GM21717 (cell line): ENCODE data around the gene NANP.
"Not testable (repeated sequence)": the region's sequence is repeated elsewhere in the genome, so short reads cannot be mapped to it uniquely, and the experiment has no call there.

Experiments
- ATAC-seq: cut with Tn5 transposase; IDR thresholded peaks from one replicate; pipeline ENCODE4 v1.9.1; 2021; ENCODE audit warnings: mild to moderate bottlenecking, moderate library complexity; ENCODE audit not compliant: unreplicated experiment

Gene NANP

DNA sequence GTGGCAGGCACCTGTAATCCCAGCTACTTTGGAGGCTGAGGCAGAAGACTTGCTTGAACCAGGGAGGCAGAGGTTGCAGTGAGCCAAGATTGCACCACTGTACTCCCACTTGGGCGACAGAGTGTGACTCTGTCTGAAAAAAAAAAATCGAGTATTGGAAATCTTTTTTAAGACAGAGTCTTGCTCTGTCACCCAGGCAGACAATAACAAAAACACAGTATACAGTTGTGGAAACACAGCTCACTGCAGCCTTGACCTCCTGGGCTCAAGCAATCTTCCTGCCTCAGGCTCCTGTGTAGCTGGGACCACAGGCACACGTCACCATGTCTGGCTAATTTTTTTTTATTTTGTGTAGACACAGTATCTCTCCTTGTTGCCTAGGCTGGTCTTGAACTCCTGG is 15.0 kb downstream of the NANP start:
- no peak for ATAC-seq

DNA sequence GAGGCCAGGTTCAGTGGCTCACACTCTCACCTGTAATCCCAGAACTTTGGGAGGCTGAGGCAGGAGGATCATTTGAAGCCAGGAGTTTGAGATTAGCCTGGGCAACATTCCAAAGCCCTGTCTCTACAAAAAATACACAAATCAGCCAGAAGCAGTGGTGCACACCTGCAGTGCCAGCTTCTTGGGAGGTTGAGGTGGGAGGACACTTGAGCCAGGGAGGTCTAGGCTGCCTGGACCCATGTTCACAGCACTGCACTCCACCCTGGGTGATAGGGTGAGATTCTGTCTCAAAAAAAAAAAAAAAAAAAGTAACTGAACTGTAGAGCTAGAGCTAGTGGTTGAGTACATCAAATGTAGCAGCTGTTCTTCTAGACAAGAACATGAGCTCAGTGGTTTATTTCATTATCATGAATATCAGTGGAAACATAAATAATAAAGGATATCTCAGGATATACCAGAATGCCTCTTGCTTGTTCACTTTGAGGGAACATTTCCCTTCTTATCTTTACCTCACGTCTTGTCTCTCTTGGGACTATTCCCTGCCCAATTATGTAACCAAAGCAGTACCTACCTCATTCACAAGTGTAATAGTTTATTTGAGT is 17.6 kb downstream of the NANP start:
- ATAC-seq, result no peak

DNA sequence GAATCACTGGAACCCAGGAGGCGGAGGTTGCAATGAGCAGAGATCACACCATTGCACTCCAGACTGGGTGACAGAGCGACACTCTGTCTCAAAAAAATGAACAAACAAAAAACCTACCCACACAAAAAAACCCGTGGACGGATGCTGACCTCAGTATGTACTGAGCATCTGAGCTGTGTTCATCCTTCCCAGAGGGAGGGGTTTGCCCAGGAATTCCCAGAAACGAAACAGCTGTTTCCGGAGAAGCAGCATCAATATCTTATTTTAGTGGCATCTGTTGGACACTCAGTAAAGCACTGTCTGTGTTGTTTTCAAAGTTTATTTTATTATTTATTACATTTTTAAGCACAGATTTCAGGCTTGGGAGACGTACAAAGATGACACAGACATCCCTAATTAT is 18.7 kb downstream of the NANP start:
- ATAC-seq, result no peak

DNA sequence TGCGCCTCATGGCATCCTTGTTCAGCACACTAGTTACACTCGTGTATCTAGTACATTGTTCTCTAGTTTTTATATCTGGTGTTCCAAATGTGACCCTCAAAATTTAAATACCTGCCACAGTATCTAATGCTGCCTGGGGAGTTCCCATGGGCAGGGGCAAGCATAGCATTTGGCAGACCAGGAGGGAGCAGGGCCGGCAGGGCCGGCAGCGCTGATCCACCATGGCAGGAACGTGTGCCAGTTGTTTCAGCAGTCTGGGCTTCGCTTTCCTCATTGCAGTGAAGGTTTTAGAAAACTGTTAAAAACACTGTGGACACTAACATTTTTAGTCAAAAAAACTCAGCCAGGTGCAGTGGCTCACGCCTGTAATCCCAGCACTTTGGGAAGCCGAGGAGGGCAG is 19.2 kb downstream of the NANP start:
- ATAC-seq, result no peak

DNA sequence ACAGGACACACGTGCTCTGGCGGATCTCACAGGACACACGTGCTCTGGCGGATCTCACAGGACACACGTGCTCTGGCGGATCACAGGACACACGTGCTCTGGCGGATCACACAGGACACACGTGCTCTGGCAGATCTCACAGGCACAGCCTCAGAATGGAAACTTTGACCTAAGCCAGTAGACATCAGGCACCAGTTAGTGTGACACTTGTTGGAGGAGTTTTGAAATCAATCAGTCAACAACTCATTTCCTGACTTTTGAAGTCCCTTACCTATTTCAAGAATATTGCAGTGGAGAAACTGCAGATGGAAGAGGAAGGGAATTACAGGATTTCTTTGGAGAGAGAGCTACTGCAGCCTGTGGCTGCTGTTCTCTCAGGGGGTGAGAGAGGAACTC is 20.9 kb downstream of the NANP start:
- not testable (repeated sequence) for ATAC-seq

DNA sequence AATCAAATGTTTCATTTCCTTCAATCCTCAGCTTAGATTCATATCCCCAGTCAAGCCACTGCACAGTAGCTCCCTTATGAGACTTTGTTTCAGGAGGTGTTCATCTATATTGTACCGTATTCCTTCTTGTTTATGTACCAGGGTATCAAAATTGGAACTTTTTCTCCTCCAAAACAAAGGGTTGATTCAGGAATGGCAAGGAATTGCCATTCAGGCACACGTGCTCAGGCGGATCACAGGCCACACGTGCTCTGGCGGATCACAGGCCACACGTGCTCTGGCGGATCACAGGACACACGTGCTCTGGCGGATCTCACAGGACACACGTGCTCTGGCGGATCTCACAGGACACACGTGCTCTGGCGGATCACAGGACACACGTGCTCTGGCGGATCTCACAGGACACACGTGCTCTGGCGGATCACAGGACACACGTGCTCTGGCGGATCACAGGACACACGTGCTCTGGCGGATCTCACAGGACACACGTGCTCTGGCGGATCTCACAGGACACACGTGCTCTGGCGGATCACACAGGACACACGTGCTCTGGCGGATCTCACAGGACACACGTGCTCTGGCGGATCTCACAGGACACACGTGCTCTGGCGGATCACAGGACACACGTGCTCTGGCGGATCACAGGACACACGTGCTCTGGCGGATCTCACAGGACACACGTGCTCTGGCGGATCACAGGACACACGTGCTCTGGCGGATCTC is 21.5 kb downstream of the NANP start:
- not testable (repeated sequence) for ATAC-seq

DNA sequence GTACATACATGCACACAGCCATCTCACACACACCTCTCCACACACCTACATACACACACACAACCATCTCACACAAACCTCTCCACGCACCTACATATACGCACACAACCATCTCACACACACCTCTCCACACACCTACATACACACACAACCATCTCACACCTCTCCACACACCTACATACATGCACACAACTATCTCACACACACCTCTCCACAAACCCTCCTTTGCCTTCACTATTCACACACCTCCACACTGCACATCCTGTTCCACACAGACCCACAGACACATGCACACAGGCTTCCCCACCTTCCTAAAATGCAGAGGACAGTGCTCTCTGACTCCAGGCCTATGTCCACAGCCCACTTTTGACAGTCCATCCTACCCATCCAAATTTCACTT is 22.2 kb downstream of the NANP start:
- no peak for ATAC-seq

DNA sequence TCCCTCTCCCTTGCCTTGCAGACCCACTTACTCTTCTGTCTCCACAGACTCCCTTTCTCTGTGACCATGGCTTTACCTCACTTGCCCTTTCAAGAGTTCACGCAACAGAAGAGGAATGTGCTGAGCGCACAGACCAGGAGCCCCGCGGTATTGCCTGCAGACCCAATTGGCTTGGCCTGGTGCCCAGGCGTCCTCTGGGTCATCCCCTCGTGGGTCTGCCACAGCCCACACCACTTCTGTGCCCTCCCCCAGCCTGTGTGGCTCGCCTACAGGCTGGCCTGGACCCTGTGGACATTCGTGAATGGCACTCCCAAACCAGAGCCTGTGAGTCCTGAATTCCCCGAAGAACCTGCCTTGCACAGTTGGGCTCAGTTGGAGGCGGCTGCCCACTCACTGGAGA is 23.2 kb downstream of the NANP start:
- ATAC-seq, result no peak

DNA sequence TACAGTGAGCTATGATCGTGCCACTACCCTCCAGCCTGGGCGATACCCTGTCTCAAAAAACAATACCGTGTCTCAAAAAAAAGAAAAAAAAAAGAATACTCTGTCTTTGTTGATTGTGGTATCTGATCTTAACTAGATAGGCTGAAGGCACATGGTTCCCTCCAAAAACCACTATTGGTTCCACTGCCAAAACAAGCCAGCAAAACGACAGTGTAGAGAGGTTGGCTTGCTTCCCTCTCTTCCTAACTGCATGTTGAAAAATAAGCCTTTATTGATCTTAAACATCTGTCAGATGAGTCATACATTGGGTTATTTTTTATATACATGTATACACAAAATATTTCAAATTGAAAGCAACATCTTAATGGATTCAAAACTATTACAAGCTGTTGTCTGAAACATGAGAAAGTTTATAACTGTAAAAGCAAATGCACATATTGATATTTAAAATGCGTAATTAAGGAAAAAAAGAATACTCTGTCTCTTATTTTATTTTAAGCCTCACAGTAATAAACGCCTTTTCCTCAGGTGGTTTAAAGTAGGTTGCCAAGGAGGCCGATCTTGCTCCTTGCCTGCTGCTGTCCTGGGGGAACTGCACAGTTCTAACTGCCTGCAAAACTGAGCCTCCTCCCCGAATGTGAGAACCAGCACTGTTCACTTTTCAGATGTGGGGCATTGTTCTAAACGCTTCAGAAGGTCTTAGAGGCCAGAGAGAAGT is 31.5 kb downstream of the NANP start:
- ATAC-seq, result no peak

DNA sequence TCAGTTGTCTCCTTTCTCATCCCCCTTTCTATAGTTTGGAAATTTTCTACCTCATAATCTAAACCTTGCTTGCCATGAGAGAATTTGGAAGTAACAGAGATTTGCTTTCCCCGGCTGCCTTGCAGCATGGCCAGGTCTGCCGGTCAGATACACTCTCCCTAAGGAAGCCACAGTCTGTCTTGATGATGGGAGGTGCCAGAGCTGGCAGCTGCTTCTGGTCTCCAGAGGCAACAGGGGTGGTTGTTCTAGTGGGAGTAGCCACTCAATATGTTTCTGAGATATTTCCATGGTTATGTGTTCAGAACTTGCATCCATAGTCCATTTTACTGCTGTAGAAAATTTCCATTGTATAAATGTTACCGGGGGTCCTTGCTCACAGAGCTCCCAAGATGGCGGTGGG is 33.0 kb downstream of the NANP start:
- not testable (repeated sequence) for ATAC-seq

DNA sequence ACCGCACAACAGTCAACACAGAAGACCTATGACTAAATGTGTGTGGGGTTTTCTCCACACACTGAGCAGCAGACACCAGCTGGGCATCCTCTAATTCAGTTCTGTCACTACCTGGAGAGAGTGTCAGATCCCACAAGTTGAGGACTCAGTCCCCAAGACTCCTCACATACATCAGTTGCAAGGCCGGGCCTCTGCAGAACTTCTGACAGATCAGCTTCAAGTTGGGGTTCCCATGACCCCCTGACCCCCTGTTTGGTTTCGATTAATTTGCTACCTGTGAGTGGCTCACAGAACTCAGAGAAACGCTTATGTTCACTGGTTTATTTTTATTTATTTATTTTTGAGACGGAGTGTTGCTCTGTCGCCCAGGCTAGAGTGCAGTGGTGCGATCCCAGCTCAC is 35.3 kb downstream of the NANP start:
- no peak for ATAC-seq

DNA sequence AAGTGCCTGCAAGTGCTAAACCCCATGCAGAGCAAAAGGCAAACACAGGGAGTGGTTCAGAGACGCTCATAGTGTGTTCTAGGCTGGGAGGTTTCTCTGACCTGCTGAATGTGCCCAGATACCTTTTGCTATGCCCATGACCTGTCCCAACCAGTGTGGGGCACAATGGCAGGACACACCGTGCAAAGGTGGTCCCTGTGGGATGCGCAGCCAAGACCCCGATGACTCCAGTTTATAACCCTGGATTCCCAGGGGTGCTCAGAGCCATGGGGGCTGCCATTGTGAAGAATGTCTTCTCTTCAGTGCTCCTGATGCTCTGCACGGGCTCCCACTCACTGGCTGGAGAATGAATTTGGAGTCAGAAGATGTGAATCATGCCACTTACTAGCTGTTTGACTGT is 36.3 kb downstream of the NANP start:
- ATAC-seq, result no peak

DNA sequence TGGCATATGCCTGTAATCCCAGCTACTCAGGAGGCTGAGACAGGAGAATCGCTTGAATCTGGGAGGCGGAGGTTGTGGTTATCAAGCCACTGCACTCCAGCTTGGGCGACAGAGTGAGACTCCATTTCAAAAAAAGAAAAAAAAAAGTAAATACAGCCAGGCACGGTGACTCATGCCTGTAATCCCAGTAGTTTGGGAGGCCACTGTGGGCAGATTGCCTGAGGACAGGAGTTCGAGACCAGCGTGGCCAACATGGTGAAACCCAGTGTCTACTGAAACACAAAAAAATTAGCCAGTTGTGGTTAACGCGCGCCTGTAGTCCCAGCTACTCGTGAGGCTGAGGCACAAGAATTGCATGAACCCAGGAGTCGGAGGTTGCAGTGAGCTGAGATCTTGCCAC is 36.9 kb downstream of the NANP start:
- no peak for ATAC-seq

DNA sequence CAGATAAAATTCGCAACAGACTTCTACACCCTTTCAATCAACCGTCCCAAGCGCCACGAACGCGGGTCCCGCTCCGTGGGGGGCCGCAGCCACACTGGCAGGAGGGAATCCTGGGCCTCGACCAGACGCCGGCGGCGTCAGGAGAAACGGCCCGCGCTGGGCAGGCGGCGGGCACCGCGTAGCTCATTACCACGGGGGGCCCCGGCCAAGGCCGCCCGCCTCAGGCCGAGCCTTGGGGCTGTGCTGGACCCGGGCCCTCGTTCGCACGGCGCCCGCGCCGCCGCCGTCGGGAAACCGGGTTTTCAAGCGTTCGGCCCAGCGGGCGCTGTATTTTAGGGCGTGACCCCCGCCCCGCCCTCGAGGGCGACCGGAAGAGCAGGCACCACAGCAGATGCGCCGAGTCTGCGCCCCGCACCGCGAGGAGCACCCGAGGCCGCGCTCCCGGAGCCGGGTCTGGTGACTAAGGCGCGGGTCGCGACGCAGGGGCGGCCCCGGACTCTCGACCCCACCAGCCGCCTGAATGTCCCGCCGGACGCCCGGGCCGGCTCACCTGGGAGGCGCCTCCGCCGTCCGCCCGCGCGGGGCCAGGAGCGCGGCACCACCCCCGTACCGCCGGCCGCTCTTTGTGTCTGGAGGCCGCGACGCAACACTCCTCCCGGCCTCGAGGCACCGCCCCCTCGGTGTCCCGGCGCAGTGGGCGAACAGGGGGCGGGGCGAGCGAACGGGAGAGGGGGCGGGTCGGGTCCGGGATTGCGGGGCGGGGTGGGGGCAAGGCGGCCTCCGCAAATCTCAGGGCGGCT is 38.7 kb downstream of the NANP start, which contains the start of gene NINL:
TSS of gene NINL (minus strand) at position 627 of the 800 bp plus-strand sequence. CDS start 58,944 bp downstream, outside the sequence.
- ATAC-seq, result no peak

DNA sequence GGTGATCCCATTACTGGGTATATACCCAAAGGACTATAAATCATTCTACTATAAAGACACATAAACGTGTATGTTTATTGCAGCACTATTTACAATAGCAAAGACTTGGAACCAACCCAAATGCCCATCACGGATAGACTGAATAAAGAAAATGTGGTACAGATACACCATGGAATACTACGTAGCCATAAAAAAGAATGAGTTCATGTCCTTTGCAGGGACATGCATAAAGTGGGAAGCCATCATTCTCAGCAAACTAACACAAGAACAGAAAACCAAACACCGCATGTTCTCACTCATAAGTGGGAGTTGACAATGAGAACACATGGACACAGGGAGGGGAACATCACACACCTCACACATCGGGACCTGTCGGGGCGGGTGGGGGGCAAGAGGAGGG is 40.2 kb downstream of the NANP start:
- ATAC-seq, result not testable (repeated sequence)

DNA sequence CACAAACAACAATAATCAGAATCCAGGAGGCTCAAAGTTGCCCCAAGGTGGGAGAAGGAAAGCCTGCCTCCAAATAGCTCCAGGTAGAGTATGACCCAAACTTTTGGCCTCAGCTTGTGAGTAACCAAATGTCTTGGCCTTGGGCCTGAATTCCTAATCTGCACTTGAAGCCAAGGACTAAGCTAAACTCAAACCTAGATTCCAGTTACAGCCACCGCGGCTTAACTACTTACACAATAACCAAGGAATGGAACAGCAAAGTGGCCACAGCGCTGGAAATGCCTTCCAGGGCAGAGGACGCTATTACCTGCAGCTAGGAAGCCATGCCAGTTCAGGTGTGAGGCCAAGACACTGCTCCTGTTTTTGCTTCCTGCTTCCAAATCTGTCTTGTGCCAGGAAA is 43.1 kb downstream of the NANP start:
- no peak for ATAC-seq

DNA sequence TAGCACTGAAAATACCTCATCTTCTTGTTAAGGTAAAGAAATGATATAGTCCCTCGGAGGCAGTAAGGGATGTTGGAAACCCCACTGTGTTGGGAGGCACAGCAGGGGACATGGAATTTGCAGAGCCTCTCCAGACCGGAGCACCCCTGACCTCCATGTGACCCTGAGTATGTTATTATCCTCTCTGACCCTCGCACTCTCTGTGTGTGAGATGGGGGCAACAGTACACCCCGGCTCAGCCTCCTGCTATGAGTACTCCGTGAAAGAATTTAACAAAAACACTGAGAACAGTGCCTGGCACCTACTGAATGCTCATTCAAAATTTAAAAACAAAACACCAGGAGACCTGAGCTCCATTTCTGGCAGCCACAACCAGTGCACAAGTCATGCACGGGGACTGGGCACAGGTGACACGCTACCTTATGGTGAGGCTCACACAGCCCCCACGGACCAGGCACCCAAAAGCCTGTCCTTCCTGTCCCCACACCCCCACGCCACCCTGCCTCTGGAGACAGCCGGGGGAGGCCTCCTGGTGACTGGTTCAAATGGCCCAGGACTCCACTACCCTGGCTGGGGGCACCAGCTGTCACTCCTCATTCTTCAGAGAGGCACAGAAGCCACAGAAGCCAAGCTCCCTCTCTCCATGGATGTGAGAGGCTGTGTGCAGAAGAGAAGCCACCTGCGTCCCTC is 44.6 kb downstream of the NANP start:
- no peak for ATAC-seq

DNA sequence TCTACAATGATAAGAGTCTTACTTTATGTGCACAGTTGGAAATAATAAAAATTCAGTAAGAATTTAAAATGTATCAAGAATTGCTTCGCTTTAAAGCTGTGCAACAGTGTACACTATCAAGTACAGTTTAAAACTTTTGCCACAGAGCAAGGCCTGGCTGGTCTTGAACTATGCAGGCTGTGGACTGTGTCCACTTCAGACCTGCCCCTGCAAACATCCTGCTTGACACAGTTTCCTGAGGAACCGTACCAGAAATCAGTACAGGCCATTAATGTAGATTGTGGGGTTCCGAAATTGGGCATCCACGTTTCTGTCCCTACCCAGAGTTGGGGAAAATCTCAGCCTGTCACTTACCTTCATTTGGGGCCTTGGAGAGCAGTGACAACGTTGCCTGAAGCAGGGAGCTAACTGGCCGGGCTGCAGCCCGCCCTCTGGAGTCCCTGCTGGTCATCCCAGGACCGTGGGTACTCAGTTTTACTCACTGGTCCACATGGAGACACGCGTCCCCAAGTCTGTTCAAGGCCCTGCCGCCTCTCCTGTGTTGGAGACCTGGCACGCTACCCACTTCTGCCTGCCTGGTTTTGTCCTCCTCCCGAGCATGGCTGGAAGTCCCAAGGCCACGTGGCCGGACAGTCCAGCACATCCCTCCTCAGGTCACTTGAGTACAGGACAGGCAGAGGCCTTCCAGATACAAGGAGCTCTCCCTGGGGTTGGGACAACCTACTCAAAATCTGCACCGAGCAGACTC is 46.9 kb downstream of the NANP start:
- ATAC-seq, result no peak

DNA sequence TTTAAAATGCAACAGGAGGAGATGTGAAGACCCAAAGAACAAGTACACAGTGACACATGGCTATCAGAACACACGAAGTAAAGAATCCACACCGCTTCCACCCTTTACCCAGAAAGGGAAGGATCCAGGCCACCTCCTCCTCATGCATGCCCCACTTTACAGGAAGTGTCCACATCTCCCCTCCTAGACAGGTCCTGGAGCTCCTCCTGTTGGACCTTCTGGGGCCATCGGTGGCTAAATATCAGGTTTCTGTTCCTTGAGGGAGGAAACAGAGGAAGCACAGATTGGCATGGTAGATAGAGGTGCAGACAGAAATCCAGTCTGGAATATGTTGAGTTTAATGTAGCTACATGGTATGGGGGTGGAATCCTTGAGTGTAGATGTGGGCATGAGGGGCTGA is 49.4 kb downstream of the NANP start:
- ATAC-seq, result no peak
